ENCODE data around the gene WBP4. TPM values are rescaled to one million over a fixed set of nuclear protein-coding genes. Genes with fewer than 3 reads are reported as not detected.

The WBP4 gene
- total and polyA plus RNA-seq, 9 of the 15 experiments (the other 6 are each of a cell fraction or from before 2014, with no cell fraction given): 5.5 to 12.2 (median 7.9) TPM

- TF ChIP-seq ZBTB40 (IDR thresholded peaks at IDR 0.05) (no peak), ZBTB40 (CRISPR knock-in tag; IDR thresholded peaks at IDR 0.05) (no peak)
Measured at GRCh38 chr13:41039746-41040145, 21.6 kb upstream of the WBP4 start (continued).

Measured in K562 (cell line).